GM21786 (cell line): ENCODE results near the gene CHD6.

Experiments used
- ATAC-seq: cut with Tn5 transposase; IDR thresholded peaks from one replicate; pipeline ENCODE4 v1.9.1; 2021; ENCODE audit not compliant: unreplicated experiment

CHD6 gene

GRCh38 chr20:41592516-41593216 is 25.5 kb downstream of the CHD6 start:
- ATAC-seq = no peak

- ATAC-seq = no peak
Measured at GRCh38 chr20:41587956-41588355, 30.2 kb downstream of the CHD6 start.

GRCh38 chr20:41587523-41587922 is 30.7 kb downstream of the CHD6 start:
- ATAC-seq = no peak

- no peak for ATAC-seq
Measured at GRCh38 chr20:41586772-41587171, 31.4 kb downstream of the CHD6 start.

- ATAC-seq = no peak
Measured at GRCh38 chr20:41580350-41580749, 37.8 kb downstream of the CHD6 start.

- ATAC-seq = no peak
Measured at GRCh38 chr20:41577129-41578009, 40.8 kb downstream of the CHD6 start.

GRCh38 chr20:41575412-41575811 is 42.8 kb downstream of the CHD6 start:
- ATAC-seq = no peak

- ATAC-seq = no peak
Measured at GRCh38 chr20:41574802-41575389, 43.3 kb downstream of the CHD6 start.

GRCh38 chr20:41573955-41574354 is 44.2 kb downstream of the CHD6 start:
- no peak for ATAC-seq

- no peak for ATAC-seq
Measured at GRCh38 chr20:41572010-41572572, 46.1 kb downstream of the CHD6 start.

GRCh38 chr20:41571006-41571405 is 47.2 kb downstream of the CHD6 start:
- ATAC-seq = no peak

- no peak for ATAC-seq
Measured at GRCh38 chr20:41570557-41570956, 47.6 kb downstream of the CHD6 start.

- no peak for ATAC-seq
Measured at GRCh38 chr20:41567615-41568014, 50.6 kb downstream of the CHD6 start.

- no peak for ATAC-seq
Measured at GRCh38 chr20:41566896-41567527, 51.2 kb downstream of the CHD6 start.

GRCh38 chr20:41563087-41563486 is 55.1 kb downstream of the CHD6 start:
- ATAC-seq = no peak

GRCh38 chr20:41560970-41561369 is 57.2 kb downstream of the CHD6 start:
- no peak for ATAC-seq

- no peak for ATAC-seq
Measured at GRCh38 chr20:41559658-41560057, 58.5 kb downstream of the CHD6 start.

GRCh38 chr20:41553142-41553879 is 64.9 kb downstream of the CHD6 start:
- ATAC-seq = no peak

GRCh38 chr20:41552295-41553068 is 65.7 kb downstream of the CHD6 start:
- ATAC-seq = no peak
